ENCODE data around the gene IFNL3.

The IFNL3 gene

GRCh38 chr19:39196860-39197562 is 47.8 kb downstream of the IFNL3 start, which contains the start of gene NCCRP1:
Gene NCCRP1, plus strand, starts transcription at chr19:39196964. Its CDS starts 19 bp downstream, at chr19:39196983.
- TF ChIP-seq CTCF (IDR thresholded peaks at IDR 0.05; ENCODE audit: insufficient read depth, low read depth, low read length, missing control alignments): no peak
- no peak for DNase-seq (ENCODE audit: low read depth)
- H3K4me3 ChIP-seq (ENCODE audit: low read depth, low read length): no peak within 1 kb of the TSS

GRCh38 chr19:39196320-39196719 is 48.5 kb downstream of the IFNL3 start:
- no peak overlapping the region for H3K4me3 ChIP-seq (ENCODE audit: low read depth, low read length)
- no peak for DNase-seq (ENCODE audit: low read depth)
- TF ChIP-seq CTCF (IDR thresholded peaks at IDR 0.05; ENCODE audit: insufficient read depth, low read depth, low read length, missing control alignments): no peak

- no peak overlapping the region for H3K4me3 ChIP-seq (ENCODE audit: low read depth, low read length)
- TF ChIP-seq CTCF (IDR thresholded peaks at IDR 0.05; ENCODE audit: insufficient read depth, low read depth, low read length, missing control alignments): no peak
- DNase-seq (ENCODE audit: low read depth): no peak
Measured at GRCh38 chr19:39195755-39196154, 49.1 kb downstream of the IFNL3 start.

GRCh38 chr19:39194832-39195542 is 49.8 kb downstream of the IFNL3 start:
- DNase-seq (ENCODE audit: low read depth): no peak
- TF ChIP-seq CTCF (IDR thresholded peaks at IDR 0.05; ENCODE audit: insufficient read depth, low read depth, low read length, missing control alignments): no peak

GRCh38 chr19:39193803-39194202 is 51.0 kb downstream of the IFNL3 start:
- H3K4me3 ChIP-seq (ENCODE audit: low read depth, low read length): no peak overlapping the region
- no peak for TF ChIP-seq CTCF (IDR thresholded peaks at IDR 0.05; ENCODE audit: insufficient read depth, low read depth, low read length, missing control alignments)
- DNase-seq (ENCODE audit: low read depth): no peak

More at GRCh38 chr19:39194832-39195542, 49.8 kb downstream of the IFNL3 start:
- no peak overlapping the region for H3K4me3 ChIP-seq (ENCODE audit: low read depth, low read length)

Measured in GM12865 (cell line).